Retinal pigment epithelial cell (primary cell): Measurements from ENCODE around the gene FOXJ3.

Experiments used
- DNase-seq: peaks from one replicate; pipeline ENCODE4 v3.0.0-alpha.2; 2010; ENCODE audit warnings: low read depth
- H3K4me3 ChIP-seq: 2 replicates; pipeline ENCODE4 v1.5.1; 2011; ENCODE audit warnings: mild to moderate bottlenecking, low read length, control low read depth, moderate library complexity
- CTCF ChIP-seq: conservative IDR thresholded peaks from 2 replicates; pipeline ENCODE4 v1.5.1; 2011; ENCODE audit warnings: low read depth, low read length, control low read depth, inconsistent platforms

FOXJ3 gene

GRCh38 chr1:42133390-42133789, 201.6 kb downstream of the FOXJ3 start:
- no peak for TF ChIP-seq CTCF
- no peak for DNase-seq
- no peak overlapping the region for H3K4me3 ChIP-seq

- no peak for DNase-seq
- no peak for TF ChIP-seq CTCF
- H3K4me3 ChIP-seq = no peak overlapping the region
Measured at GRCh38 chr1:42130061-42130660, 204.9 kb downstream of the FOXJ3 start.

GRCh38 chr1:42128964-42129363, 206.1 kb downstream of the FOXJ3 start:
- DNase-seq = no peak
- no peak overlapping the region for H3K4me3 ChIP-seq

GRCh38 chr1:42128499-42128898, 206.5 kb downstream of the FOXJ3 start:
- no peak overlapping the region for H3K4me3 ChIP-seq
- TF ChIP-seq CTCF = no peak
- DNase-seq = no peak

More at GRCh38 chr1:42128964-42129363, 206.1 kb downstream of the FOXJ3 start:
- TF ChIP-seq CTCF = no peak

- DNase-seq = no peak
- TF ChIP-seq CTCF = no peak
- H3K4me3 ChIP-seq = no peak overlapping the region
Measured at GRCh38 chr1:42127767-42128166, 207.3 kb downstream of the FOXJ3 start.
